Liver (tissue), 9 donors: Measurements from ENCODE around the gene COLEC12. TPM values are rescaled to one million over a fixed set of nuclear protein-coding genes. Genes with fewer than 3 reads are reported as not detected.

ENCODE experiments used
- DNase-seq: peaks from one replicate; pipeline ENCODE4 v3.0.0-alpha.2; 2017; ENCODE audit warnings: low spot score
- H3K27ac ChIP-seq, 2 donors: one replicate each; pipeline ENCODE4 v1.7.0; 2013; ENCODE audit warnings: inconsistent platforms in 2 of 2, low read length in 2 of 2, control low read depth in 1 of 2, low read depth in 1 of 2, mild to moderate bottlenecking in 1 of 2
- H3K27me3 ChIP-seq, 4 donors: one replicate each; pipeline versions ENCODE4 v1.6.1 to v1.7.0; 2013; ENCODE audit warnings: low read length in 3 of 4, inconsistent platforms in 1 of 4, mild to moderate bottlenecking in 1 of 4, moderate library complexity in 1 of 4; ENCODE audit not compliant: control insufficient read depth in 4 of 4, insufficient read depth in 4 of 4
- H3K36me3 ChIP-seq, 4 donors: one replicate each; pipeline versions ENCODE4 v1.6.1 to v1.7.0; 2013; ENCODE audit warnings: low read length in 3 of 4, mild to moderate bottlenecking in 3 of 4, low read depth in 1 of 4, moderate library complexity in 1 of 4; ENCODE audit not compliant: control insufficient read depth in 4 of 4, insufficient read depth in 3 of 4
- H3K4me1 ChIP-seq, 4 donors: one replicate each; pipeline versions ENCODE4 v1.6.1 to v1.7.0; 2013; ENCODE audit warnings: low read length in 3 of 4, mild to moderate bottlenecking in 3 of 4, moderate library complexity in 1 of 4; ENCODE audit not compliant: control insufficient read depth in 4 of 4, insufficient read depth in 4 of 4
- H3K4me3 ChIP-seq, 3 donors: one replicate each; pipeline versions ENCODE4 v1.6.1 to v1.7.0; 2013; ENCODE audit warnings: low read length in 3 of 3, control low read depth in 1 of 3, low read depth in 1 of 3, mild to moderate bottlenecking in 1 of 3
- H3K9ac ChIP-seq, 2 donors: one replicate each; pipeline ENCODE4 v1.7.0; 2013; ENCODE audit warnings: low read length in 2 of 2, mild to moderate bottlenecking in 2 of 2, moderate library complexity in 2 of 2, control low read depth in 1 of 2, low read depth in 1 of 2
- H3K9me3 ChIP-seq, 4 donors: one replicate each; pipeline versions ENCODE4 v1.6.1 to v1.7.0; 2013; ENCODE audit warnings: low read length in 3 of 4; ENCODE audit not compliant: control insufficient read depth in 4 of 4
- ATF3 ChIP-seq: IDR thresholded peaks from 2 replicates; pipeline ENCODE4 v1.6.1; 2016; ENCODE audit warnings: antibody characterized with exemption
- CTCF ChIP-seq: fragments of 150-350 bp; IDR thresholded peaks from 2 replicates; pipeline ENCODE4 v1.5.1; 2017; ENCODE audit warnings: improper control_type of control experiment, low read depth, low read length; ENCODE audit not compliant: missing input control
- FOXA1 ChIP-seq: IDR thresholded peaks from 2 replicates; pipeline ENCODE4 v1.6.1; 2016; ENCODE audit warnings: antibody characterized with exemption
- GABPA ChIP-seq, 2 donors: IDR thresholded peaks in 1 of 2; conservative IDR thresholded peaks in 1 of 2; 2 replicates each; pipeline ENCODE4 v1.6.1; 2016; ENCODE audit warnings: antibody characterized with exemption in 2 of 2, mild to moderate bottlenecking in 1 of 2, moderate library complexity in 1 of 2
- HNF4A ChIP-seq, 2 donors: conservative IDR thresholded peaks; 2 replicates each; pipeline ENCODE4 v1.6.1; 2016; ENCODE audit warnings: antibody characterized with exemption in 2 of 2, mild to moderate bottlenecking in 2 of 2
- JUND ChIP-seq, 2 donors: IDR thresholded peaks; 2 replicates each; pipeline ENCODE4 v1.6.1; 2016; ENCODE audit warnings: antibody characterized with exemption in 2 of 2
- MAX ChIP-seq: IDR thresholded peaks from 2 replicates; pipeline ENCODE4 v1.6.1; 2016; ENCODE audit warnings: antibody characterized with exemption
- NR2F2 ChIP-seq: IDR thresholded peaks from 2 replicates; pipeline ENCODE4 v1.6.1; 2016; ENCODE audit warnings: antibody characterized with exemption
- REST ChIP-seq: IDR thresholded peaks from 2 replicates; pipeline ENCODE4 v1.6.1; 2016; ENCODE audit warnings: antibody characterized with exemption, mild to moderate bottlenecking
- RXRA ChIP-seq, 2 donors: IDR thresholded peaks; 2 replicates each; pipeline ENCODE4 v1.6.1; 2017 to 2018; ENCODE audit warnings: antibody characterized with exemption in 2 of 2, mild to moderate bottlenecking in 1 of 2
- SP1 ChIP-seq: IDR thresholded peaks from 2 replicates; pipeline ENCODE4 v1.6.1; 2018; ENCODE audit warnings: antibody characterized with exemption, mild to moderate bottlenecking
- TAF1 ChIP-seq: conservative IDR thresholded peaks from 2 replicates; pipeline ENCODE4 v1.6.1; 2016; ENCODE audit warnings: antibody characterized with exemption, mild to moderate bottlenecking
- ZBTB33 ChIP-seq: IDR thresholded peaks from 2 replicates; pipeline ENCODE4 v1.6.1; 2016; ENCODE audit warnings: antibody characterized with exemption
- WGBS: extraction: QIAGEN DNeasy Blood & Tissue Kit; methylation state at CpG from one replicate; pipeline ENCODE4 v1.1.7; 2013; 5-methylcytosine and 5-hydroxymethylcytosine counted together
- polyA plus RNA-seq, 2 donors: library from polyadenylated mRNA; stranded (reverse) in 1 of 2; unstranded in 1 of 2; fragments of 200-250 nt in 1 of 2; fragments of >200 nt in 1 of 2; fragmentation: Nextera tagmentation in 1 of 2; extraction: Ambion mirVana in 1 of 2; gene quantifications; one replicate each; pipeline versions ENCODE4 v1.2.1 to v1.2.3, GENCODE V29; 2013 to 2015
- total RNA-seq, 2 donors: library from RNA; depleted of rRNA; stranded (reverse); fragments of >200 nt; gene quantifications; one replicate each; pipeline ENCODE4 v1.2.3, GENCODE V29; 2014
- donor health status: healthy.
- donor health status: healthy.
- donor health status: healthy.
- donor health status: healthy.
- donor health status: healthy.

Gene COLEC12
- total and polyA plus RNA-seq, 4 donors: 0.03 to 1.6 (median 0.28) TPM

- TF ChIP-seq MAX: no peak
- no peak for TF ChIP-seq SP1
- no peak for TF ChIP-seq RXRA (IDR thresholded peaks at IDR 0.05)
- no peak for TF ChIP-seq FOXA1
- TF ChIP-seq NR2F2: no peak
- TF ChIP-seq ATF3: no peak
Measured at GRCh38 chr18:461762-462161, 38.7 kb downstream of the COLEC12 start (continued).

- Histone ChIP-seq H3K9ac (no peak overlapping the region), H3K27me3 (peaks cover 0 to 2% (median 0%) of the 10 kb centered on the region in 4 donors), H3K36me3 (no peaks in the 10 kb centered on the region), H3K9me3 (peaks cover 0 to 3% (median 0%) of the 10 kb centered on the region in 4 donors), H3K4me1 (no peaks in the 10 kb centered on the region), H3K4me3 (no peak overlapping the region), H3K27ac (no peak overlapping the region)
- TF ChIP-seq GABPA (IDR thresholded peaks at IDR 0.05 in 1 of 2, conservative IDR thresholded peaks at IDR 0.05 in 1 of 2): no peak
- TF ChIP-seq REST: no peak
- no peak for TF ChIP-seq TAF1
- no peak for TF ChIP-seq FOXA1
- no peak for TF ChIP-seq CTCF
- no peak for TF ChIP-seq ZBTB33
- TF ChIP-seq JUND (IDR thresholded peaks at IDR 0.05): no peak
- TF ChIP-seq HNF4A (conservative IDR thresholded peaks at IDR 0.05): no peak
- TF ChIP-seq SP1: no peak
- DNase-seq: no peak
- WGBS: 84% methylated on average over 5 of the region's 6 CpGs
Measured at GRCh38 chr18:460791-461190, 39.7 kb downstream of the COLEC12 start.
